ENCODE measurements around the gene FBXL19. TPM values are rescaled to one million over a fixed set of nuclear protein-coding genes. Genes with fewer than 3 reads are reported as not detected.

The FBXL19 gene
- total and polyA plus RNA-seq, 9 of the 15 experiments (the other 6 are each of a cell fraction or from before 2014, with no cell fraction given), result 0.13 to 48.0 (median 13.5) TPM; not detected in 1

- H3K79me2 ChIP-seq (ENCODE audit: control insufficient read depth, insufficient read depth, low read length), result peaks cover 36% of the 10 kb centered on the region
- H4K20me1 ChIP-seq (replicated peaks; ENCODE audit: control insufficient read depth, insufficient read depth, low read length), result no peaks in the 10 kb centered on the region
- peaks cover 26% of the 10 kb centered on the region; the same call in 2 of the 3 replicates for H3K36me3 ChIP-seq (ENCODE audit: control insufficient read depth, insufficient read depth, low read length)
- in situ Hi-C loops (cut with MboI), result loop anchor here (10.0 to 25.0 kb wide), 2 partner anchors 743 to 911 kb away; partner anchors contain the start of gene ZNF267
- no peak overlapping the region for H2AFZ ChIP-seq (ENCODE audit: low read depth, low read length)
- no peak overlapping the region for H3K4me2 ChIP-seq (ENCODE audit: insufficient read depth, low read length)
- no peak overlapping the region for H3K4me3 ChIP-seq
- intact Hi-C loops (cut with micrococcal nuclease), result loop anchor here (2.0 to 10.0 kb wide), 3 partner anchors 17 to 503 kb away; partner anchors contain the start of genes ARMC5 and VKORC1
- no peak for ATAC-seq
- CTCF ChIA-PET (ENCODE audit: low intra/inter-chr PET ratio), result no interaction called here
- peaks cover 8% of the 10 kb centered on the region for H3K9me1 ChIP-seq (ENCODE audit: control insufficient read depth, insufficient read depth, low read length)
- H3K27me3 ChIP-seq (ENCODE audit: control insufficient read depth in 2 of 2, insufficient read depth in 2 of 2, low read length in 2 of 2), result no peaks in the 10 kb centered on the region
- WGBS (ENCODE audit: insufficient coverage, low coverage, missing lambda C conversion rate), result 53% methylated on average over 3 of the region's 3 CpGs
- no peak for TF ChIP-seq FOXM1 (IDR thresholded peaks at IDR 0.05; ENCODE audit: low read depth)
- no peak for TF ChIP-seq FOXM1 (CRISPR knock-in tag; IDR thresholded peaks at IDR 0.05; ENCODE audit: low read depth)
- no peak for TF ChIP-seq ZEB2 (IDR thresholded peaks at IDR 0.05)
- 0 out of 2 replicates have a peak, but pooled peaks have one; percentile 21 for TF ChIP-seq POLR2A (conservative IDR thresholded peaks at IDR 0.05)
- peak; percentile 46; the same call in 1 of the 2 replicates for TF ChIP-seq SUPT5H (IDR thresholded peaks at IDR 0.05)
- TF ChIP-seq, protein P1, sequence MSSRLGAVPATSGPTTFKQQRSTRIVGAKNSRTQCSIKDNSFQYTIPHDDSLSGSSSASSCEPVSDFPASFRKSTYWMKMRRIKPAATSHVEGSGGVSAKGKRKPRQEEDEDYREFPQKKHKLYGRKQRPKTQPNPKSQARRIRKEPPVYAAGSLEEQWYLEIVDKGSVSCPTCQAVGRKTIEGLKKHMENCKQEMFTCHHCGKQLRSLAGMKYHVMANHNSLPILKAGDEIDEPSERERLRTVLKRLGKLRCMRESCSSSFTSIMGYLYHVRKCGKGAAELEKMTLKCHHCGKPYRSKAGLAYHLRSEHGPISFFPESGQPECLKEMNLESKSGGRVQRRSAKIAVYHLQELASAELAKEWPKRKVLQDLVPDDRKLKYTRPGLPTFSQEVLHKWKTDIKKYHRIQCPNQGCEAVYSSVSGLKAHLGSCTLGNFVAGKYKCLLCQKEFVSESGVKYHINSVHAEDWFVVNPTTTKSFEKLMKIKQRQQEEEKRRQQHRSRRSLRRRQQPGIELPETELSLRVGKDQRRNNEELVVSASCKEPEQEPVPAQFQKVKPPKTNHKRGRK (tag; IDR thresholded peaks at IDR 0.05), result 0 out of 2 replicates have a peak, but pooled peaks have one; percentile 24
- peak in 1 of 3 experiments; percentile 29 for TF ChIP-seq YY1 (IDR thresholded peaks at IDR 0.05; ENCODE audit: borderline replicate concordance in 1 of 3, control insufficient read depth in 1 of 3, extremely low read depth in 1 of 3, insufficient read depth in 3 of 3, insufficient read length in 1 of 3, insufficient replicate concordance in 2 of 3, low read depth in 1 of 3, low read length in 2 of 3)
- no peak overlapping the region for H3K9ac ChIP-seq (ENCODE audit: insufficient read depth in 1 of 2, low read depth in 2 of 2, low read length in 2 of 2)
- H3K4me1 ChIP-seq (replicated peaks in 1 of 2; ENCODE audit: control insufficient read depth in 2 of 2, insufficient read depth in 2 of 2, low read length in 2 of 2), result peaks cover 35 to 64% of the 10 kb centered on the region in 2 experiments
- BruUV-seq (replicated peaks), result no TSS peak
- DNase-seq (ENCODE audit: extremely low read depth in 1 of 4, low spot score in 3 of 4), result no peak
- H3K27ac ChIP-seq (ENCODE audit: extremely low read depth, low read depth, low read length), result no peak overlapping the region
- FAIRE-seq, result no peak
- no peaks in the 10 kb centered on the region for H3K9me3 ChIP-seq (replicated peaks; ENCODE audit: control insufficient read depth, insufficient read depth, low read depth, low read length)
- POLR2A ChIA-PET, result interaction anchor here (0.6 to 3.8 kb wide), 3 partner anchors 11 to 241 kb away, joined by 3 to 11 read pairs (median 3); no protein-coding TSS in a partner anchor
Measured at GRCh38 chr16:30951750-30952149, 28.4 kb downstream of the FBXL19 start.

All from K562 (cell line).